Lower lobe of right lung (tissue), 2 donors: ENCODE measurements around the gene KIF5C. TPM values are rescaled to one million over a fixed set of nuclear protein-coding genes. Genes with fewer than 3 reads are reported as not detected.
A peak's percentile ranks its signal among the peaks of the same experiment; 100 is the strongest.

ENCODE experiments used
- ATAC-seq, 2 donors: fragments of 200-7000 bp; cut with Tn5 transposase; one replicate each; pipeline ENCODE4 v1.9.1; 2020 to 2022; ENCODE audit warnings: mild to moderate bottlenecking in 2 of 2, moderate library complexity in 2 of 2
- DNase-seq: peaks from one replicate; pipeline ENCODE4 v3.0.0-alpha.2; 2020
- H3K27ac ChIP-seq: fragments of 200-600 bp; one replicate; pipeline ENCODE4 v1.8.0; 2022
- H3K27me3 ChIP-seq: fragments of 200-600 bp; one replicate; pipeline ENCODE4 v1.8.0; 2022; ENCODE audit warnings: low read depth
- H3K36me3 ChIP-seq: fragments of 200-600 bp; one replicate; pipeline ENCODE4 v1.8.0; 2022; ENCODE audit warnings: mild to moderate bottlenecking
- H3K4me1 ChIP-seq: fragments of 200-600 bp; one replicate; pipeline ENCODE4 v1.8.0; 2022
- H3K4me3 ChIP-seq: fragments of 200-600 bp; one replicate; pipeline ENCODE4 v1.8.0; 2022; ENCODE audit warnings: mild to moderate bottlenecking
- H3K9me3 ChIP-seq: fragments of 200-600 bp; one replicate; pipeline ENCODE4 v1.8.0; 2022
- CTCF ChIP-seq: fragments of 200-600 bp; IDR thresholded peaks from one replicate; pipeline ENCODE4 v1.8.0; 2022; ENCODE audit warnings: antibody characterized with exemption, mild to moderate bottlenecking
- intact Hi-C: fragments of 100-400 bp; cut with DNase I; formaldehyde crosslinking; loops from one replicate; pipeline ENCODE4 v1.11.0; 2022
- total RNA-seq: library from RNA; stranded (reverse); fragmentation: NEBNext Ultra II Directional; extraction: Animal tissue kit (Norgen Biotek cat#: 25700); gene quantifications from one replicate; pipeline ENCODE4 v1.2.1, GENCODE V29; 2021
- donor health status: DM: no; HTN: yes; CAD: no; lungs with severe emphysema.

KIF5C gene
- total RNA-seq, 1 donor from 2014 or later: 0.47 TPM

DNA sequence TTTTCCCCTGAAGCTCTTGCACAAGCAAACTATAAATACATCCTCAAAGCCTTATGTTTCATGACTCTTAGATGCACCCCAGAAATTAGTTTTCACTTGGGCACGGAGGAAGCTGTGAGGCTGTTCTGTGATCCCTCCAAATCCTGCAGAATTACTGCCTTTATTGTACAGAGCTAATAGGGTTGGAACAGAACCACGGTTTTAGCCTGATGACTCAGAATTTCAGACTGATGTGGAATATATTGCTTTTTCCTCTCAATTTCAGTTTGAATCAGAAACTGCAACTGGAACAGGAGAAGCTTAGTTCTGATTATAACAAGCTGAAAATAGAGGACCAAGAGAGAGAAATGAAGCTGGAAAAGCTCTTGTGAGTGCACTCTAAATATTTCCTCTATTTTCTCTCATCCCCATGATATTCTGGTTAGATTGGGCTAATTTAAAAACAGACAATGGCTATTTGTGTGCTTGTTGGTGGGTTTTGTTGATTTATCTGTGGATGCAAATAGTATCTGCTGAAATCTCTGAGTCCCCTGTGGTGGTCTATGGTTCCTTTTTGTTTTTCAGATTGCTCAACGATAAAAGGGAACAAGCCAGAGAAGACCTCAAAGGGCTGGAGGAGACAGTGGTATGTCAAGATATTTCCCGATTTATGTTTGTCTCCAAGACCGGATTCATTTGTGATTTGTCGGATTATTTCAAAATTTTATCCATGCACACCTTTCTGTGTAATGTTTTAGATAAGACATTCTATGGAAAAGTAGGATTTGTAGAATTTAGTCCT, 125.3 kb downstream of the KIF5C start:
- intact Hi-C loops: no loop called here

GRCh38 chr2:149001496-149001895, 126.5 kb downstream of the KIF5C start:
- intact Hi-C loops: no loop called here
- ATAC-seq: no peak
- no peak for DNase-seq
- Histone ChIP-seq H3K36me3 (no peaks in the 10 kb centered on the region), H3K27me3 (no peaks in the 10 kb centered on the region), H3K9me3 (no peaks in the 10 kb centered on the region), H3K4me3 (no peak overlapping the region), H3K27ac (no peak overlapping the region), H3K4me1 (no peaks in the 10 kb centered on the region)
- TF ChIP-seq CTCF: no peak

More for the DNA sequence above, 125.3 kb downstream of the KIF5C start:
- Histone ChIP-seq H3K4me3 (no peak overlapping the region), H3K27me3 (no peaks in the 10 kb centered on the region), H3K36me3 (no peaks in the 10 kb centered on the region), H3K9me3 (no peaks in the 10 kb centered on the region), H3K4me1 (no peaks in the 10 kb centered on the region), H3K27ac (no peak overlapping the region)
- no peak for DNase-seq
- no peak for TF ChIP-seq CTCF
- no peak for ATAC-seq

- Histone ChIP-seq H3K36me3 (no peaks in the 10 kb centered on the region), H3K4me3 (no peak overlapping the region), H3K27me3 (no peaks in the 10 kb centered on the region), H3K27ac (no peak overlapping the region), H3K4me1 (no peaks in the 10 kb centered on the region), H3K9me3 (no peaks in the 10 kb centered on the region)
- TF ChIP-seq CTCF: no peak
- no peak for ATAC-seq
- intact Hi-C loops: no loop called here
- no peak for DNase-seq
Measured at GRCh38 chr2:149002378-149002890, 127.4 kb downstream of the KIF5C start.

GRCh38 chr2:149002891-149003740, 128.1 kb downstream of the KIF5C start:
- Histone ChIP-seq H3K27ac (no peak overlapping the region), H3K4me1 (no peaks in the 10 kb centered on the region), H3K9me3 (no peaks in the 10 kb centered on the region), H3K36me3 (no peaks in the 10 kb centered on the region), H3K4me3 (no peak overlapping the region), H3K27me3 (no peaks in the 10 kb centered on the region)
- ATAC-seq (peak in 1 of 2 donors; percentile 28), DNase-seq (no peak)
- intact Hi-C loops: no loop called here
- no peak for TF ChIP-seq CTCF

DNA sequence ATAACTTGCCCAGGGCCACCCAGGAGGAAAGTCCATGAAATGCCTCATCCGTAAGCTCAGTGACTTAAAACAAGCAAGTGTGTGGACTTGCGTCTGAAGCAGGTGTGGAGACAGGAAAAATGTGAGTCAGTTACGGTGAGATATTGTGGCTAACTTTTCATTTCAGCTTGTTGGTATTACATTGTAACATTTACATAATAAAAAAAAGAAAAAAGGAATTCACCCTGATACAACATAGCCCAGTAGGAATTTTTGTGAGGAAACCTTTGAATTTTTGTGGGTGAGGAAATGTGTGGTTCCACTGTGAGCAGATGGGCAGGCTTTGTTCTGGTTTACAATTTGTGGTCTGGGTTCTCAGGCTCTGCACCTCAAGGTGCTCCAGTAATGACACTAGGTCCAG, 129.8 kb downstream of the KIF5C start:
- Histone ChIP-seq H3K27ac (no peak overlapping the region), H3K36me3 (no peaks in the 10 kb centered on the region), H3K4me1 (no peaks in the 10 kb centered on the region), H3K9me3 (no peaks in the 10 kb centered on the region), H3K27me3 (no peaks in the 10 kb centered on the region), H3K4me3 (no peak overlapping the region)
- ATAC-seq (no peak), DNase-seq (no peak)
- no peak for TF ChIP-seq CTCF
- intact Hi-C loops: no loop called here
